B cell (primary cell): ENCODE measurements around the gene RTF2. TPM values are rescaled to one million over a fixed set of nuclear protein-coding genes. Genes with fewer than 3 reads are reported as not detected.

Experiments
- ATAC-seq: fragments of 200-7000 bp; cut with Tn5 transposase; one replicate; pipeline ENCODE4 v1.10.0; 2021; ENCODE audit warnings: low read depth, mild to moderate bottlenecking, moderate number of reproducible peaks, moderate library complexity
- CTCF ChIA-PET: fragments of 350-600 bp; sonication (Branson Sonifier 250); formaldehyde crosslinking; loops from one replicate; lab custom pipeline; 2021; ENCODE audit warnings: antibody characterized with exemption, inconsistent platforms; lab: Charles Lee
- POLR2A ChIA-PET: fragments of 350-600 bp; sonication (Branson Sonifier 250); formaldehyde crosslinking; loops from one replicate; lab custom pipeline; 2021; ENCODE audit warnings: antibody characterized with exemption; lab: Charles Lee
- DNase-seq: peaks from one replicate; pipeline ENCODE4 v3.0.0; 2013
- H2AFZ ChIP-seq: 2 replicates; pipeline ENCODE4 v1.6.1; 2012; ENCODE audit warnings: mild to moderate bottlenecking, low read depth, low read length; ENCODE audit not compliant: insufficient read depth, poor library complexity, severe bottlenecking
- H3K27ac ChIP-seq, 2 donors: 1 replicate in 1 of 2; 2 replicates in 1 of 2; pipeline ENCODE4 v1.5.1; 2012 to 2013; ENCODE audit warnings: low read length in 2 of 2, mild to moderate bottlenecking in 2 of 2, moderate library complexity in 1 of 2
- H3K27me3 ChIP-seq, 4 experiments: fragments of 200-600 bp in 1 of 4; sonication (generic) in 1 of 4; replicated peaks in 1 of 4; 1 replicate in 2 of 4; 2 replicates in 2 of 4; pipeline versions ENCODE4 v1.6.1 to v1.7.0; 2013 to 2016; ENCODE audit warnings: low read length in 3 of 4, mild to moderate bottlenecking in 2 of 4, mixed read lengths in 1 of 4, moderate library complexity in 1 of 4; ENCODE audit not compliant: insufficient read depth in 4 of 4, control insufficient read depth in 3 of 4; ENCODE audit errors: control extremely low read depth in 1 of 4
- H3K36me3 ChIP-seq, 2 experiments: replicated peaks in 1 of 2; 1 replicate in 1 of 2; 2 replicates in 1 of 2; pipeline versions ENCODE4 v1.6.1 to v1.7.1; 2013; ENCODE audit warnings: low read length in 1 of 2; ENCODE audit not compliant: insufficient read depth in 2 of 2, control insufficient read depth in 1 of 2; ENCODE audit errors: control extremely low read depth in 1 of 2, extremely low read depth in 1 of 2
- H3K4me1 ChIP-seq, 2 donors: fragments of 200-600 bp in 1 of 2; sonication (generic) in 1 of 2; 1 replicate in 1 of 2; 2 replicates in 1 of 2; pipeline versions ENCODE4 v1.5.1 to v1.6.1; 2013 to 2017; ENCODE audit warnings: low read length in 2 of 2; ENCODE audit not compliant: control insufficient read depth in 2 of 2, insufficient read depth in 2 of 2
- H3K4me2 ChIP-seq: replicated peaks from 2 replicates; pipeline ENCODE3; 2012; ENCODE audit warnings: mild to moderate bottlenecking, low read depth, low read length; ENCODE audit not compliant: poor library complexity, severe bottlenecking
- H3K4me3 ChIP-seq, 5 experiments: fragments of 200-600 bp in 1 of 5; sonication (generic) in 1 of 5; 1 replicate in 3 of 5; 2 replicates in 2 of 5; pipeline versions ENCODE4 v1.5.1 to v1.7.0; 2011 to 2016; ENCODE audit warnings: low read length in 4 of 5, mild to moderate bottlenecking in 4 of 5, low read depth in 2 of 5, control low read depth in 1 of 5, moderate library complexity in 1 of 5; ENCODE audit not compliant: insufficient read depth in 1 of 5; ENCODE audit errors: control extremely low read depth in 1 of 5, extremely low read depth in 1 of 5
- H3K79me2 ChIP-seq: fragments of 200-600 bp; sonication (generic); one replicate; pipeline ENCODE4 v1.6.0; 2016; ENCODE audit warnings: low read length; ENCODE audit not compliant: control insufficient read depth, insufficient read depth
- H3K9ac ChIP-seq: fragments of 200-600 bp; sonication (generic); 2 replicates; pipeline ENCODE4 v1.6.1; 2017; ENCODE audit warnings: mild to moderate bottlenecking, low read length, moderate library complexity
- H3K9me3 ChIP-seq, 3 donors: one replicate each; pipeline versions ENCODE4 v1.6.1 to v1.7.1; 2013; ENCODE audit warnings: low read length in 2 of 3; ENCODE audit not compliant: control insufficient read depth in 2 of 3, insufficient read depth in 1 of 3; ENCODE audit errors: control extremely low read depth in 1 of 3
- H4K20me1 ChIP-seq: 2 replicates; pipeline ENCODE4 v1.6.0; 2012; ENCODE audit warnings: mild to moderate bottlenecking, low read length; ENCODE audit not compliant: insufficient read depth, control insufficient read depth, poor library complexity, severe bottlenecking
- H3K27ac Mint-ChIP-seq: one replicate; pipeline ENCODE4 v1.8.0; 2021; ENCODE audit warnings: mixed read lengths
- H3K27me3 Mint-ChIP-seq: one replicate; pipeline ENCODE4 v1.8.0; 2021; ENCODE audit warnings: mixed read lengths
- H3K4me1 Mint-ChIP-seq: one replicate; pipeline ENCODE4 v1.8.0; 2021; ENCODE audit warnings: mixed read lengths
- H3K4me3 Mint-ChIP-seq: one replicate; pipeline ENCODE4 v1.8.0; 2021; ENCODE audit warnings: mixed read lengths
- H3K9me3 Mint-ChIP-seq: one replicate; pipeline ENCODE4 v1.8.0; 2022; ENCODE audit warnings: mixed read lengths; ENCODE audit not compliant: insufficient read depth
- EZH2 ChIP-seq: IDR thresholded peaks from 2 replicates; pipeline ENCODE4 v1.6.1; 2012; ENCODE audit warnings: borderline replicate concordance, low read depth, mild to moderate bottlenecking, moderate library complexity, low read length; ENCODE audit not compliant: insufficient read depth, poor library complexity, severe bottlenecking
- WGBS: methylation state at CpG from one replicate; pipeline ENCODE4 v1.1.5; 2013; ENCODE audit warnings: missing lambda C conversion rate; ENCODE audit not compliant: insufficient coverage; 5-methylcytosine and 5-hydroxymethylcytosine counted together
- intact Hi-C: fragments of 100-400 bp; cut with micrococcal nuclease; formaldehyde crosslinking; loops from one replicate; pipeline ENCODE4 v1.10.0; 2022
- polyA plus RNA-seq: library from polyadenylated mRNA; depleted of rRNA; stranded (reverse); fragments of >200 nt; gene quantifications from 2 replicates; pipeline ENCODE4 v1.2.3, GENCODE V29; 2012
- total RNA-seq, 2 donors: library from RNA; stranded (reverse); fragments of 120-200 nt in 1 of 2; gene quantifications; 1 replicate in 1 of 2; 2 replicates in 1 of 2; pipeline versions ENCODE4 v1.2.3 to v1.2.4, GENCODE V29; 2013 to 2022
- TF ChIP-seq, protein P1 (sequence below): fragments of 200-600 bp; IDR thresholded peaks from one replicate; pipeline ENCODE4 v1.8.0; 2022; ENCODE audit warnings: antibody characterized with exemption, mild to moderate bottlenecking

RTF2 gene
- total and polyA plus RNA-seq, 2 donors (not counting 1 experiment from before 2014, with no cell fraction given): 34.6 to 78.4 TPM

GRCh38 chr20:56461576-56461975 lies 6.9 kb upstream of the RTF2 start:
- Histone ChIP-seq H4K20me1 (no peaks in the 10 kb centered on the region), H3K27me3 (no peaks in the 10 kb centered on the region), H3K4me3 (no peak overlapping the region), H3K4me1 (peaks cover 11 to 27% of the 10 kb centered on the region in 2 donors), H3K9me3 (no peaks in the 10 kb centered on the region), H3K4me2 (no peak overlapping the region), H3K9ac (no peak overlapping the region), H3K79me2 (no peaks in the 10 kb centered on the region), H3K27ac (no peak overlapping the region), H3K36me3 (peaks cover 0 to 4% of the 10 kb centered on the region in 2 experiments), H2AFZ (no peak overlapping the region)
- POLR2A ChIA-PET: no interaction called here
- TF ChIP-seq EZH2: no peak
- TF ChIP-seq, protein P1, sequence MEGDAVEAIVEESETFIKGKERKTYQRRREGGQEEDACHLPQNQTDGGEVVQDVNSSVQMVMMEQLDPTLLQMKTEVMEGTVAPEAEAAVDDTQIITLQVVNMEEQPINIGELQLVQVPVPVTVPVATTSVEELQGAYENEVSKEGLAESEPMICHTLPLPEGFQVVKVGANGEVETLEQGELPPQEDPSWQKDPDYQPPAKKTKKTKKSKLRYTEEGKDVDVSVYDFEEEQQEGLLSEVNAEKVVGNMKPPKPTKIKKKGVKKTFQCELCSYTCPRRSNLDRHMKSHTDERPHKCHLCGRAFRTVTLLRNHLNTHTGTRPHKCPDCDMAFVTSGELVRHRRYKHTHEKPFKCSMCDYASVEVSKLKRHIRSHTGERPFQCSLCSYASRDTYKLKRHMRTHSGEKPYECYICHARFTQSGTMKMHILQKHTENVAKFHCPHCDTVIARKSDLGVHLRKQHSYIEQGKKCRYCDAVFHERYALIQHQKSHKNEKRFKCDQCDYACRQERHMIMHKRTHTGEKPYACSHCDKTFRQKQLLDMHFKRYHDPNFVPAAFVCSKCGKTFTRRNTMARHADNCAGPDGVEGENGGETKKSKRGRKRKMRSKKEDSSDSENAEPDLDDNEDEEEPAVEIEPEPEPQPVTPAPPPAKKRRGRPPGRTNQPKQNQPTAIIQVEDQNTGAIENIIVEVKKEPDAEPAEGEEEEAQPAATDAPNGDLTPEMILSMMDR: no peak
- Mint-ChIP-seq H3K4me3 (no peak overlapping the region), H3K4me1 (peaks cover 25% of the 10 kb centered on the region), H3K27me3 (no peaks in the 10 kb centered on the region), H3K27ac (no peak overlapping the region), H3K9me3 (no peaks in the 10 kb centered on the region)
- DNase-seq: no peak
- CTCF ChIA-PET: interaction anchor here (1.0 kb wide), 1 partner anchor 61 kb away, joined by 3 read pairs; no protein-coding TSS in a partner anchor
- WGBS: 86% methylated on average over 1 of the region's 3 CpGs
- ATAC-seq: no peak
- intact Hi-C loops: no loop called here

DNA sequence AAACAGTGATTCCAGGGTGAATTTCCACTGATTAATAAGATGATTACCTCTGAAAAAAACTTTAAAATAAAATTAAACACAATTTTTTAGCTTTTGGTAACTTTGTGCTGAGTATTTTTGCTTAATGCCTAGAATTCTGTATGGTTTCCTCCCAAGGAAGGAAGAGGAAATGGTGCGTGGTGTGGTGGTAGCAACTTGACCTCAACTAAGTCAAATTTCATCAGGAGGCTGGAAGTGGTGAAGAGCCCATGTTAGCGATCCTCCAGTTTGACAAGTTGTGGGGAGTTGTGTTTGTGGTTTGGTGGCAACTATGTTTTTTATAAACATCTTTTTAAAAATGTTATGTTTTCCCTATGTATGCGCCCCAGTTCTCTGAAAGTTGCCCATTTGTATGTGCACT lies 5.0 kb upstream of the RTF2 start:
- TF ChIP-seq, protein P1: no peak
- TF ChIP-seq EZH2: no peak
- peaks cover 0 to 3% of the 10 kb centered on the region in 2 experiments for H3K36me3 ChIP-seq
- H3K27me3 ChIP-seq: no peaks in the 10 kb centered on the region
- ChIA-PET POLR2A (no interaction called here), CTCF (interaction anchor here (3.6 kb wide), 1 partner anchor 66 kb away, joined by 15 read pairs; no protein-coding TSS in a partner anchor)
- ATAC-seq: no peak
- no peaks in the 10 kb centered on the region for H4K20me1 ChIP-seq
- intact Hi-C loops: no loop called here
- H3K27ac Mint-ChIP-seq: no peak overlapping the region
- H3K9me3 Mint-ChIP-seq: no peaks in the 10 kb centered on the region
- no peaks in the 10 kb centered on the region for H3K27me3 Mint-ChIP-seq
- peaks cover 36% of the 10 kb centered on the region for H3K4me1 Mint-ChIP-seq
- H3K4me1 ChIP-seq: peaks cover 24 to 40% of the 10 kb centered on the region in 2 donors
- no peak overlapping the region for H3K4me3 ChIP-seq
- DNase-seq: no peak
- no peak overlapping the region for H3K4me2 ChIP-seq
- no peak overlapping the region for H2AFZ ChIP-seq
- H3K27ac ChIP-seq: no peak overlapping the region
- H3K79me2 ChIP-seq: no peaks in the 10 kb centered on the region
- WGBS: 20% methylated on average over 1 of the region's 3 CpGs
- no peaks in the 10 kb centered on the region for H3K9me3 ChIP-seq
- no peak overlapping the region for H3K4me3 Mint-ChIP-seq
- H3K9ac ChIP-seq: no peak overlapping the region
